Ishikawa (cell line): ENCODE measurements around the gene GPC6.

Experiments used
- CEBPB ChIP-seq: IDR thresholded peaks from 2 replicates; pipeline ENCODE4 v1.6.1; 2012
- CREB1 ChIP-seq: IDR thresholded peaks from 2 replicates; pipeline ENCODE4 v1.6.1; 2012; ENCODE audit warnings: low read depth
- EGR1 ChIP-seq: IDR thresholded peaks from 2 replicates; pipeline ENCODE4 v1.6.1; 2012
- EP300 ChIP-seq: IDR thresholded peaks from 2 replicates; pipeline ENCODE4 v1.6.1; 2012; ENCODE audit warnings: borderline replicate concordance
- FOXM1 ChIP-seq: IDR thresholded peaks from 2 replicates; pipeline ENCODE4 v1.6.1; 2012; ENCODE audit warnings: low read depth, borderline replicate concordance
- NFIC ChIP-seq: IDR thresholded peaks from 2 replicates; pipeline ENCODE4 v1.6.1; 2012
- RAD21 ChIP-seq: IDR thresholded peaks from 2 replicates; pipeline ENCODE4 v1.6.1; 2012; ENCODE audit warnings: low read depth
- TAF1 ChIP-seq: IDR thresholded peaks from 2 replicates; pipeline ENCODE4 v1.6.1; 2012; ENCODE audit warnings: low read depth, mild to moderate bottlenecking
- TCF12 ChIP-seq: IDR thresholded peaks from 2 replicates; pipeline ENCODE4 v1.6.1; 2012; ENCODE audit warnings: low read depth
- TEAD4 ChIP-seq: IDR thresholded peaks from 2 replicates; pipeline ENCODE4 v1.6.1; 2012
- USF1 ChIP-seq: IDR thresholded peaks from 2 replicates; pipeline ENCODE4 v1.6.1; 2012
- YY1 ChIP-seq: IDR thresholded peaks from 2 replicates; pipeline ENCODE4 v1.6.1; 2012; ENCODE audit warnings: low read depth
- ZBTB7A ChIP-seq: IDR thresholded peaks from 2 replicates; pipeline ENCODE4 v1.6.1; 2012; ENCODE audit warnings: low read depth
- TF ChIP-seq, protein P1 (sequence below): IDR thresholded peaks from 2 replicates; pipeline ENCODE4 v1.6.1; 2012; ENCODE audit warnings: low read depth, mild to moderate bottlenecking
- TF ChIP-seq, protein P2 (sequence below): IDR thresholded peaks from 2 replicates; pipeline ENCODE4 v1.6.1; 2012

Gene GPC6

GRCh38 chr13:93977986-93978385 is 751.4 kb downstream of the GPC6 start:
- TF ChIP-seq ZBTB7A (no peak), YY1 (no peak), TCF12 (no peak), EGR1 (no peak), FOXM1 (no peak), USF1 (no peak), TAF1 (no peak), TEAD4 (no peak), EP300 (no peak), CEBPB (no peak), CREB1 (no peak), RAD21 (no peak)
- TF ChIP-seq, protein P1, sequence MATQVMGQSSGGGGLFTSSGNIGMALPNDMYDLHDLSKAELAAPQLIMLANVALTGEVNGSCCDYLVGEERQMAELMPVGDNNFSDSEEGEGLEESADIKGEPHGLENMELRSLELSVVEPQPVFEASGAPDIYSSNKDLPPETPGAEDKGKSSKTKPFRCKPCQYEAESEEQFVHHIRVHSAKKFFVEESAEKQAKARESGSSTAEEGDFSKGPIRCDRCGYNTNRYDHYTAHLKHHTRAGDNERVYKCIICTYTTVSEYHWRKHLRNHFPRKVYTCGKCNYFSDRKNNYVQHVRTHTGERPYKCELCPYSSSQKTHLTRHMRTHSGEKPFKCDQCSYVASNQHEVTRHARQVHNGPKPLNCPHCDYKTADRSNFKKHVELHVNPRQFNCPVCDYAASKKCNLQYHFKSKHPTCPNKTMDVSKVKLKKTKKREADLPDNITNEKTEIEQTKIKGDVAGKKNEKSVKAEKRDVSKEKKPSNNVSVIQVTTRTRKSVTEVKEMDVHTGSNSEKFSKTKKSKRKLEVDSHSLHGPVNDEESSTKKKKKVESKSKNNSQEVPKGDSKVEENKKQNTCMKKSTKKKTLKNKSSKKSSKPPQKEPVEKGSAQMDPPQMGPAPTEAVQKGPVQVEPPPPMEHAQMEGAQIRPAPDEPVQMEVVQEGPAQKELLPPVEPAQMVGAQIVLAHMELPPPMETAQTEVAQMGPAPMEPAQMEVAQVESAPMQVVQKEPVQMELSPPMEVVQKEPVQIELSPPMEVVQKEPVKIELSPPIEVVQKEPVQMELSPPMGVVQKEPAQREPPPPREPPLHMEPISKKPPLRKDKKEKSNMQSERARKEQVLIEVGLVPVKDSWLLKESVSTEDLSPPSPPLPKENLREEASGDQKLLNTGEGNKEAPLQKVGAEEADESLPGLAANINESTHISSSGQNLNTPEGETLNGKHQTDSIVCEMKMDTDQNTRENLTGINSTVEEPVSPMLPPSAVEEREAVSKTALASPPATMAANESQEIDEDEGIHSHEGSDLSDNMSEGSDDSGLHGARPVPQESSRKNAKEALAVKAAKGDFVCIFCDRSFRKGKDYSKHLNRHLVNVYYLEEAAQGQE = no peak

- TF ChIP-seq TAF1 (no peak), USF1 (no peak), ZBTB7A (no peak), NFIC (no peak), RAD21 (no peak), FOXM1 (no peak), EP300 (no peak), TCF12 (no peak), TEAD4 (no peak), YY1 (no peak), EGR1 (no peak), CREB1 (no peak)
- TF ChIP-seq, protein P2, sequence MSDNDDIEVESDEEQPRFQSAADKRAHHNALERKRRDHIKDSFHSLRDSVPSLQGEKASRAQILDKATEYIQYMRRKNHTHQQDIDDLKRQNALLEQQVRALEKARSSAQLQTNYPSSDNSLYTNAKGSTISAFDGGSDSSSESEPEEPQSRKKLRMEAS = no peak
- TF ChIP-seq, protein P1 = no peak
These were observed 754.9 kb downstream of the GPC6 start for GRCh38 chr13:93981426-93981977.

- TF ChIP-seq, protein P1 = no peak
- TF ChIP-seq USF1 = no peak
- TF ChIP-seq TEAD4 = no peak
- TF ChIP-seq RAD21 = no peak
- no peak for TF ChIP-seq CREB1
- TF ChIP-seq YY1 = no peak
- TF ChIP-seq, protein P2 = no peak
- TF ChIP-seq TAF1 = no peak
These were observed 755.7 kb downstream of the GPC6 start for GRCh38 chr13:93982179-93982918.

DNA sequence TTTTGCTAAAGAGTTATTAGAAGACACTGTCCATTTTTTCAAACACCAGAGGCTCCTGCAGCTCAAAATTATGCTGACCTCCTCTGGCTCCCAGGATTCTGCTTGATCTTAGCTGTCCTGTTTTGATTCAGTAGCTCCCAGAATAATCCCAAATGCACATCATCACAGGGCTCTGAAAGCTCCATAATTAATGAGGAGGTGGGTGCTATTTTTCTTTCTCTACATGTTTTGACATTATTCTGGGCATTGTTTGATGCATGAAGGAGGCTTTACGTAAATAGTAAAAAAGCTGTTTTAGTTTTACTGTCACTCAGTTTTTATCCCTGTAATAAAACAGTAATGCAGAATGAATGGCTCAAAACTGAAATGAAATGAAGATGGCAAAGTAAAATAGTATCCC is 757.4 kb downstream of the GPC6 start:
- TF ChIP-seq CEBPB (no peak), ZBTB7A (no peak), TAF1 (no peak), EP300 (no peak), FOXM1 (no peak), EGR1 (no peak), NFIC (no peak), USF1 (no peak), TEAD4 (no peak), RAD21 (no peak), YY1 (no peak), TCF12 (no peak)
- TF ChIP-seq, protein P1 = no peak
- TF ChIP-seq, protein P2 = no peak
